ENCODE results near the gene LDLRAD4.

DNA sequence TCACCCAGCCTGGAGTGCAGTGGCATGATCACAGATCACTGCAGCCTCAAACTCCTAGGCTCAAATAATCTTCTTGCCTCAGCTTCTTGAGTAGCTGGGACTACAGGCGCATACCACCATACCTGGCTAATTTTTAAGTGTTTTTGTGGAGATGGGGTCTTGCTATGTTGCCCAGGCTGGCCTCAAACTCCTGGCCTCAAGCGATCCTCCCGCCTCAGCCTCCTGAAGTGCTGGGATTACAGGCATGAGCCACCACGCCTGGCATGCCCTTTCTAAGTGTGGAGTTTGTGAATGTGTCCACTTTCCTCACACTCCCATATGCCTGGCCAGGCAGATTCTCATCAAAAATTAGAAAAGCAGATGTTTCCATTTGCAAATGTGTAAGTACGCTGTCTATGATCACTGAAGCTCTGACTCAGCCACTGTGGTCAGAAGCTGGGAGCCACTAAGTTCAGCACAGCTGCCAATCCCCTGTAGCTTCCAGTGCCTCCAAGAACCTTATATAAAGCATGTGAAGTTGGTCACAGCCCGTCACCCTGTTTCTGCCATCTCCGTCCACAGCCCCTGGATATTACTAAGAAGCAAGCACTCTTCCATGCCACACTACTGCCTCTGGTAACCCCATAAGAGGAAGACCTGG is 352.4 kb downstream of the LDLRAD4 start:
- no peak for TF ChIP-seq CTCF (IDR thresholded peaks at IDR 0.05)
- no peak for TF ChIP-seq POLR2A (IDR thresholded peaks at IDR 0.05)

Data from lower leg skin (tissue), 3 donors.